ENCODE measurements around the gene GLT1D1. TPM values are rescaled to one million over a fixed set of nuclear protein-coding genes. Genes with fewer than 3 reads are reported as not detected.

Gene GLT1D1
- total RNA-seq, 2 experiments from 2014 or later = 0.19 to 0.22 TPM

DNA sequence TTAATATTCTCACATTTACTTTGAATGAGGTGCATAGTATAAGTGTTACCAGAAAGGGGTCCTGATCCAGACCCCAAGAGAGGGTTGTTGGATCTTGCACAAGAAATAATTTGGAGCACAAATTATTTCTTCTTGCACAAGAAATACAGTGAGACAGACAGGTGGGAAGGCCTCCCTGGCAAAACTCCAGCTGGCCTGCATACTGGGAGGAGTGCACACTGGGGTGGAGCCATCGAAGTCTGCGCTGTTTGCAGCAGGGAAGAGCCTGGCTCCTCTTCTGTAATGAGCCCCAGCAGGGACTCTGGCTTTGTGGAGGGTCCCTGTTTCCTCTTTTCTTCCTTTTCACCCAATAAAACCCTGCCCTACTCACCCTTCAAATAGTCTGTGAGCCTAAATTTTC lies 141.6 kb downstream of the GLT1D1 start:
- Histone ChIP-seq H3K4me1 (ENCODE audit: insufficient read depth, low read length) (no peaks in the 10 kb centered on the region), H3K4me3 (ENCODE audit: low read length) (no peak overlapping the region), H3K27ac (ENCODE audit: low read depth in 1 of 2, low read length in 2 of 2) (no peak overlapping the region), H3K27me3 (ENCODE audit: control insufficient read depth in 1 of 2, insufficient read depth in 2 of 2, low read length in 2 of 2) (no peaks in the 10 kb centered on the region), H3K9me3 (ENCODE audit: control insufficient read depth in 1 of 2, insufficient read depth in 1 of 2, low read length in 2 of 2) (peaks cover 0 to 5% of the 10 kb centered on the region in 2 experiments), H3K36me3 (ENCODE audit: insufficient read depth, low read length) (no peaks in the 10 kb centered on the region)
- CTCF ChIA-PET = no interaction called here
- Mint-ChIP-seq H3K4me3 (no peak overlapping the region), H3K4me1 (ENCODE audit: low read depth) (no peaks in the 10 kb centered on the region), H3K36me3 (ENCODE audit: low read depth) (no peaks in the 10 kb centered on the region), H3K27ac (no peak overlapping the region), H3K9me3 (peaks cover 8% of the 10 kb centered on the region), H3K27me3 (no peaks in the 10 kb centered on the region)
- ATAC-seq (ENCODE audit: poor library complexity) = no peak
- POLR2A ChIA-PET = no interaction called here
- intact Hi-C loops (cut with DNase I, micrococcal nuclease) = no loop called here
- DNase-seq = no peak
- TF ChIP-seq, protein P1, sequence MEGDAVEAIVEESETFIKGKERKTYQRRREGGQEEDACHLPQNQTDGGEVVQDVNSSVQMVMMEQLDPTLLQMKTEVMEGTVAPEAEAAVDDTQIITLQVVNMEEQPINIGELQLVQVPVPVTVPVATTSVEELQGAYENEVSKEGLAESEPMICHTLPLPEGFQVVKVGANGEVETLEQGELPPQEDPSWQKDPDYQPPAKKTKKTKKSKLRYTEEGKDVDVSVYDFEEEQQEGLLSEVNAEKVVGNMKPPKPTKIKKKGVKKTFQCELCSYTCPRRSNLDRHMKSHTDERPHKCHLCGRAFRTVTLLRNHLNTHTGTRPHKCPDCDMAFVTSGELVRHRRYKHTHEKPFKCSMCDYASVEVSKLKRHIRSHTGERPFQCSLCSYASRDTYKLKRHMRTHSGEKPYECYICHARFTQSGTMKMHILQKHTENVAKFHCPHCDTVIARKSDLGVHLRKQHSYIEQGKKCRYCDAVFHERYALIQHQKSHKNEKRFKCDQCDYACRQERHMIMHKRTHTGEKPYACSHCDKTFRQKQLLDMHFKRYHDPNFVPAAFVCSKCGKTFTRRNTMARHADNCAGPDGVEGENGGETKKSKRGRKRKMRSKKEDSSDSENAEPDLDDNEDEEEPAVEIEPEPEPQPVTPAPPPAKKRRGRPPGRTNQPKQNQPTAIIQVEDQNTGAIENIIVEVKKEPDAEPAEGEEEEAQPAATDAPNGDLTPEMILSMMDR (IDR thresholded peaks at IDR 0.05) = no peak

DNA sequence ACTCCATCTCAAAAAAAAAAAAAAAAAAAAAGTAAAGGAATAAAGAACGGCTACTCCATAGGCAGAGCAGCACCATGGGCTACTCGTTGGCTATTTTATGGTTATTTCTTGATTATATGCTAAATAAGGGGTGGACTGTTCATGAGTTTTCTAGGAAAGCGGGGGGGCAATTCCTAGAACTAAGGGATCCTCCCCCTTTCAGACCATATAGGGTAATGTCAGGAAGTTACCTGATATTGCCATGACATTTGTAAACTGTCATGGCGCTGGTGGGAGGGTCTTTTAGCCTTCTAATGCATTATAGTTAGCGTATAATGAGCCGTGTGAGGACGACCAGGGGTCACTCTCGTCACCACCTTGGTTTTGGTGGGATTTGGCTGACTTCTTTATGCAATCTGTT lies 142.3 kb downstream of the GLT1D1 start:
- Histone ChIP-seq H3K36me3 (ENCODE audit: insufficient read depth, low read length) (no peaks in the 10 kb centered on the region), H3K27me3 (ENCODE audit: control insufficient read depth in 1 of 2, insufficient read depth in 2 of 2, low read length in 2 of 2) (no peaks in the 10 kb centered on the region), H3K4me1 (ENCODE audit: insufficient read depth, low read length) (no peaks in the 10 kb centered on the region), H3K27ac (ENCODE audit: low read depth in 1 of 2, low read length in 2 of 2) (no peak overlapping the region), H3K9me3 (ENCODE audit: control insufficient read depth in 1 of 2, insufficient read depth in 1 of 2, low read length in 2 of 2) (peaks cover 0 to 5% of the 10 kb centered on the region in 2 experiments), H3K4me3 (ENCODE audit: low read length) (no peak overlapping the region)
- ChIA-PET POLR2A (no interaction called here), CTCF (no interaction called here)
- Mint-ChIP-seq H3K27me3 (no peaks in the 10 kb centered on the region), H3K4me1 (ENCODE audit: low read depth) (no peaks in the 10 kb centered on the region), H3K4me3 (no peak overlapping the region), H3K27ac (no peak overlapping the region), H3K9me3 (peaks cover 8% of the 10 kb centered on the region), H3K36me3 (ENCODE audit: low read depth) (no peaks in the 10 kb centered on the region)
- TF ChIP-seq, protein P1 (IDR thresholded peaks at IDR 0.05) = no peak
- ATAC-seq (ENCODE audit: poor library complexity) = no peak
- intact Hi-C loops (cut with DNase I, micrococcal nuclease) = no loop called here
- DNase-seq = no peak

DNA sequence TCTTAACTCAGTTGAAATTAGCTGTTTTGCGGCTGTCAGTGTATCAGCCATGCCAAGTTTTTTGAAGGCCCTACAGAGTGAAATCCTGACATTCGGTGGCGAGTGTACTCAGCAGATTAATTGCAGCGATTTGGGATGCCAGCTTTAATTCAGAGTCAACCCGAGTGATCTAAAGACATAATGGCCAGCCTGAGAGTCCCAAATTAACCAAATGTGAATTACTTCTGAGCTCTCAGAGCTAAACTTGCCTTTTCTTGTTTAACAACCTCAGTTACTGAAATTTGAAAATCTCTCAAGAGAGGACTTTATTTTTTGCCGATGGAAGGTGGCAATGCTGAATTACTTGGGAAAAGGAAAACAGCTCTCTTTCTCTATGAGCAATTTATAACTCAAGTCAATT lies 148.5 kb downstream of the GLT1D1 start:
- no peaks in the 10 kb centered on the region for H3K27me3 Mint-ChIP-seq
- TF ChIP-seq, protein P1 (IDR thresholded peaks at IDR 0.05) = no peak
- Histone ChIP-seq H3K27ac (ENCODE audit: low read depth in 1 of 2, low read length in 2 of 2) (no peak overlapping the region), H3K9me3 (ENCODE audit: control insufficient read depth in 1 of 2, insufficient read depth in 1 of 2, low read length in 2 of 2) (peaks cover 0 to 19% of the 10 kb centered on the region in 2 experiments), H3K4me1 (ENCODE audit: insufficient read depth, low read length) (no peaks in the 10 kb centered on the region), H3K27me3 (ENCODE audit: control insufficient read depth in 1 of 2, insufficient read depth in 2 of 2, low read length in 2 of 2) (no peaks in the 10 kb centered on the region), H3K36me3 (ENCODE audit: insufficient read depth, low read length) (no peaks in the 10 kb centered on the region), H3K4me3 (ENCODE audit: low read length) (no peak overlapping the region)
- peaks cover 12% of the 10 kb centered on the region for H3K9me3 Mint-ChIP-seq
- no peaks in the 10 kb centered on the region for H3K4me1 Mint-ChIP-seq (ENCODE audit: low read depth)
- H3K27ac Mint-ChIP-seq = no peak overlapping the region
- intact Hi-C loops (cut with DNase I, micrococcal nuclease) = no loop called here
- ChIA-PET CTCF (interaction anchor here (0.6 kb wide), 1 partner anchor 12 kb away, joined by 3 read pairs; no protein-coding TSS in a partner anchor), POLR2A (no interaction called here)
- ATAC-seq (ENCODE audit: poor library complexity) = no peak
- H3K4me3 Mint-ChIP-seq = no peak overlapping the region
- H3K36me3 Mint-ChIP-seq (ENCODE audit: low read depth) = no peaks in the 10 kb centered on the region
- no peak for DNase-seq

All from CD4-positive, alpha-beta T cell (primary cell).